K562 treated with DMSO at 1 percent for 12 hours (cell line): Measurements from ENCODE around the gene RPL35. TPM values are rescaled to one million over a fixed set of nuclear protein-coding genes. Genes with fewer than 3 reads are reported as not detected.

Source experiments
- total RNA-seq: library from RNA; unstranded; fragments of 300-600 nt; gene quantifications from 2 replicates; pipeline ENCODE4 v1.2.3, GENCODE V29; 2022; ENCODE audit not compliant: insufficient read depth

RPL35 gene
- 5,915 and 9,818 TPM in 2 replicates for total RNA-seq

DNA sequence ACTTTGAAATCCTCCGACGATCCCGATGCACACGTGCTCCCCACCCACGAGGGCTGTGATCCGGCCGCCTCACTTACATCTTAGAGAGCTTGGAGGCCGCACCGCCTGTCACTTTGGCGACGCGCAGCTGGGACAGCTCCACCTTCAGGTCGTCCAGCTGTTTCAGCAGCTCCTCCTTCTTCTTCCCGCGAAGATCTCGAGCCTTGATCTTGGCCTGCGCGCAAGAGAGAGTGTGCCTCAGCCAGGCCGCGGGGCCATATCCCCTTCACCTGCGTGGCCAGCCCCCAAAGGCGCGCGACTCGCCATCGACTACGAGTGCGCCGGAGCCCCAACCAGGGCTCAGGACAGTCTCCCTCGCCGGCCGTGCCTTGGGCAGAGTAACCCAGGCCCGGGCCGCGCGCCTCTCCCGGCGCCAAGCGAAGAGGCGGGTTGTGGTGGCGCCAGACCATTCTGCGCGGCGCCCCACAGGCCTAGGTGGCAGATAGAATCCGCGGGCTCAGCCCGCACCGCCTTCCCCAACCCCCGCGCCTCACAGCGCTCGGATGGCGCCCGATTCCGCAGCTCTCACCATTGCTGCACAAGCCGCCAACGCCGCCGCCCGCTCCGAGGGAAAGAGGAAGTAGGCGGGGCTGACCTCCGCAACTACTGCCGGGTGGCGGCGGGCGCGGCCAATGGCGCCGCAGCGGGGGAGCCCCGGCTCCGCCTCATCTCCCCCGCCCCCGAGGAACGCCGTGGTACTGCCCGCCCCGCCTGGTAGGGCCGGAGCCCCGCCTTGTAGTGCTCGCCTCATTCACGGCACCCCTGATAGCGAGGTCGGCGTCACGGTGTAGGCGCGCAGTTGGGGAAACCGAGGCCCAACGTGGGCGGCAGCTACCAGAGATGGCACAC lies at the start of gene RPL35, which contains the start of gene ARPC5L:
RPL35 (minus strand) TSS at position 616 of the 888 bp plus-strand sequence; CDS start at position 571, 45 bp downstream.
ARPC5L (plus strand) TSS at position 789 of the 888 bp plus-strand sequence. CDS start 7,161 bp downstream, outside the sequence.

GRCh38 chr9:124852829-124853531 lies 8.8 kb downstream of the RPL35 start, which contains the start of gene WDR38:
WDR38 (plus strand) TSS chr9:124853460; CDS start chr9:124853532, 72 bp downstream.

Other genes starting within 250 kb of the RPL35 start
- 3.5 and 13.1 TPM in 2 replicates for gene NR6A1, start 90.6 kb downstream of the RPL35 start, total RNA-seq
- gene OLFML2A, start 84.8 kb downstream of the RPL35 start, total RNA-seq: not detected in 2 replicates
- not detected in 2 replicates for gene WDR38, start 8.5 kb downstream of the RPL35 start, total RNA-seq
- 53.2 and 64.4 TPM in 2 replicates for gene ARPC5L, start 173 bp upstream of the RPL35 start, total RNA-seq
- 4.4 and 11.7 TPM in 2 replicates for gene GOLGA1, start 79.1 kb upstream of the RPL35 start, total RNA-seq